Ishikawa (cell line): ENCODE data around the gene DIS3L2.

Experiments
- CREB1 ChIP-seq: IDR thresholded peaks from 2 replicates; pipeline ENCODE4 v1.6.1; 2012; ENCODE audit warnings: low read depth
- EGR1 ChIP-seq: IDR thresholded peaks from 2 replicates; pipeline ENCODE4 v1.6.1; 2012
- EP300 ChIP-seq: IDR thresholded peaks from 2 replicates; pipeline ENCODE4 v1.6.1; 2012; ENCODE audit warnings: borderline replicate concordance
- FOXM1 ChIP-seq: IDR thresholded peaks from 2 replicates; pipeline ENCODE4 v1.6.1; 2012; ENCODE audit warnings: low read depth, borderline replicate concordance
- RAD21 ChIP-seq: IDR thresholded peaks from 2 replicates; pipeline ENCODE4 v1.6.1; 2012; ENCODE audit warnings: low read depth
- TEAD4 ChIP-seq: IDR thresholded peaks from 2 replicates; pipeline ENCODE4 v1.6.1; 2012
- YY1 ChIP-seq: IDR thresholded peaks from 2 replicates; pipeline ENCODE4 v1.6.1; 2012; ENCODE audit warnings: low read depth
- TF ChIP-seq, protein P1 (sequence below): IDR thresholded peaks from 2 replicates; pipeline ENCODE4 v1.6.1; 2012; ENCODE audit warnings: low read depth, mild to moderate bottlenecking
- TF ChIP-seq, protein P2 (sequence below): IDR thresholded peaks from 2 replicates; pipeline ENCODE4 v1.6.1; 2012
- TF ChIP-seq, protein P3 (sequence below): IDR thresholded peaks from 2 replicates; pipeline ENCODE4 v1.6.1; 2012

DNA sequence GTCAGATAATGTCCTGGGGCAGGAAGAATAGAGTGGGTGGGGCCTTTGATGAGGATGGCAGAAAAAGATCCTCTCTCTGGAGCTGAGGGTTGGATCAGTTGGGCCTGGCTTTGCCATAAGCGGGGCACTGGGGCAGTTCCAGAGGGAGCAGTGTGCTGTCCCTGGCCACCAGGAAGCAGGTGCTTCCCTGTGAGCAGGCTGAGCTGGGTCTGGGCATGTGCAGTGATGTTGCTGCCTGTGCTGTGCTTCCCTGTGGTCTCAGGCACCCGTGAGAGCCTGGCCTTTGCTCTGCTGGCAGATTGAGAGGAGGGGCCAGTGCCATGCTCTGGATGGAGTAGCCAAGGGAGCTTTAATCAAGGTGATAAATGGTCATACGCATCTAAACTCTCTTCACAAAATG is 20.7 kb upstream of the DIS3L2 start:
- TF ChIP-seq FOXM1 (no peak), EP300 (no peak), RAD21 (no peak), EGR1 (no peak), CREB1 (no peak), TEAD4 (no peak), YY1 (no peak)
- TF ChIP-seq, protein P1, sequence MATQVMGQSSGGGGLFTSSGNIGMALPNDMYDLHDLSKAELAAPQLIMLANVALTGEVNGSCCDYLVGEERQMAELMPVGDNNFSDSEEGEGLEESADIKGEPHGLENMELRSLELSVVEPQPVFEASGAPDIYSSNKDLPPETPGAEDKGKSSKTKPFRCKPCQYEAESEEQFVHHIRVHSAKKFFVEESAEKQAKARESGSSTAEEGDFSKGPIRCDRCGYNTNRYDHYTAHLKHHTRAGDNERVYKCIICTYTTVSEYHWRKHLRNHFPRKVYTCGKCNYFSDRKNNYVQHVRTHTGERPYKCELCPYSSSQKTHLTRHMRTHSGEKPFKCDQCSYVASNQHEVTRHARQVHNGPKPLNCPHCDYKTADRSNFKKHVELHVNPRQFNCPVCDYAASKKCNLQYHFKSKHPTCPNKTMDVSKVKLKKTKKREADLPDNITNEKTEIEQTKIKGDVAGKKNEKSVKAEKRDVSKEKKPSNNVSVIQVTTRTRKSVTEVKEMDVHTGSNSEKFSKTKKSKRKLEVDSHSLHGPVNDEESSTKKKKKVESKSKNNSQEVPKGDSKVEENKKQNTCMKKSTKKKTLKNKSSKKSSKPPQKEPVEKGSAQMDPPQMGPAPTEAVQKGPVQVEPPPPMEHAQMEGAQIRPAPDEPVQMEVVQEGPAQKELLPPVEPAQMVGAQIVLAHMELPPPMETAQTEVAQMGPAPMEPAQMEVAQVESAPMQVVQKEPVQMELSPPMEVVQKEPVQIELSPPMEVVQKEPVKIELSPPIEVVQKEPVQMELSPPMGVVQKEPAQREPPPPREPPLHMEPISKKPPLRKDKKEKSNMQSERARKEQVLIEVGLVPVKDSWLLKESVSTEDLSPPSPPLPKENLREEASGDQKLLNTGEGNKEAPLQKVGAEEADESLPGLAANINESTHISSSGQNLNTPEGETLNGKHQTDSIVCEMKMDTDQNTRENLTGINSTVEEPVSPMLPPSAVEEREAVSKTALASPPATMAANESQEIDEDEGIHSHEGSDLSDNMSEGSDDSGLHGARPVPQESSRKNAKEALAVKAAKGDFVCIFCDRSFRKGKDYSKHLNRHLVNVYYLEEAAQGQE: no peak
- TF ChIP-seq, protein P2, sequence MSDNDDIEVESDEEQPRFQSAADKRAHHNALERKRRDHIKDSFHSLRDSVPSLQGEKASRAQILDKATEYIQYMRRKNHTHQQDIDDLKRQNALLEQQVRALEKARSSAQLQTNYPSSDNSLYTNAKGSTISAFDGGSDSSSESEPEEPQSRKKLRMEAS: no peak
- TF ChIP-seq, protein P3, sequence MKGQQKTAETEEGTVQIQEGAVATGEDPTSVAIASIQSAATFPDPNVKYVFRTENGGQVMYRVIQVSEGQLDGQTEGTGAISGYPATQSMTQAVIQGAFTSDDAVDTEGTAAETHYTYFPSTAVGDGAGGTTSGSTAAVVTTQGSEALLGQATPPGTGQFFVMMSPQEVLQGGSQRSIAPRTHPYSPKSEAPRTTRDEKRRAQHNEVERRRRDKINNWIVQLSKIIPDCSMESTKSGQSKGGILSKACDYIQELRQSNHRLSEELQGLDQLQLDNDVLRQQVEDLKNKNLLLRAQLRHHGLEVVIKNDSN: no peak
